HG03095 (cell line): ENCODE measurements around the gene ZNF771.
A peak's percentile ranks its signal among the peaks of the same experiment; 100 is the strongest.
"Not testable (repeated sequence)": the region's sequence is repeated elsewhere in the genome, so short reads cannot be mapped to it uniquely, and the experiment has no call there.

Experiments
- ATAC-seq: cut with Tn5 transposase; IDR thresholded peaks from one replicate; pipeline ENCODE4 v1.9.1; 2021; ENCODE audit warnings: moderate library complexity; ENCODE audit not compliant: unreplicated experiment

The ZNF771 gene

GRCh38 chr16:30429678-30430427, 22.4 kb downstream of the ZNF771 start, which contains the start of gene DCTPP1:
DCTPP1 (minus strand) TSS chr16:30430030; CDS start chr16:30429980, 50 bp downstream.
- ATAC-seq, result peak; percentile 87

GRCh38 chr16:30430428-30430970, 23.1 kb downstream of the ZNF771 start:
- ATAC-seq, result peak; percentile 17

GRCh38 chr16:30434852-30435251, 27.4 kb downstream of the ZNF771 start:
- no peak for ATAC-seq

GRCh38 chr16:30437511-30438046, 30.2 kb downstream of the ZNF771 start:
- ATAC-seq, result no peak

GRCh38 chr16:30438835-30439234, 31.4 kb downstream of the ZNF771 start:
- no peak for ATAC-seq

- ATAC-seq, result no peak
Measured at GRCh38 chr16:30439720-30440348, 32.4 kb downstream of the ZNF771 start.

GRCh38 chr16:30443631-30444030, 36.2 kb downstream of the ZNF771 start:
- ATAC-seq, result no peak

- no peak for ATAC-seq
Measured at GRCh38 chr16:30444231-30445148, 37.1 kb downstream of the ZNF771 start.

GRCh38 chr16:30445149-30445407, 37.7 kb downstream of the ZNF771 start:
- no peak for ATAC-seq

GRCh38 chr16:30445408-30446202, 38.2 kb downstream of the ZNF771 start, which contains the start of gene SEPHS2:
SEPHS2 (minus strand) TSS chr16:30445874; CDS start chr16:30445727, 147 bp downstream.
- peak; percentile 80 for ATAC-seq

GRCh38 chr16:30446203-30446595, 38.8 kb downstream of the ZNF771 start:
- no peak for ATAC-seq

GRCh38 chr16:30447512-30448226, 40.3 kb downstream of the ZNF771 start:
- ATAC-seq, result no peak

- no peak for ATAC-seq
Measured at GRCh38 chr16:30449116-30449435, 41.7 kb downstream of the ZNF771 start.

GRCh38 chr16:30452709-30453580, 45.5 kb downstream of the ZNF771 start:
- ATAC-seq, result not testable (repeated sequence)

- ATAC-seq, result no peak
Measured at GRCh38 chr16:30456302-30456701, 48.9 kb downstream of the ZNF771 start.

- no peak for ATAC-seq
Measured at GRCh38 chr16:30457256-30457655, 49.9 kb downstream of the ZNF771 start.

GRCh38 chr16:30457743-30458560, 50.5 kb downstream of the ZNF771 start:
- no peak for ATAC-seq
